WTC11 (cell line): ENCODE results near the gene DBH. TPM values are rescaled to one million over a fixed set of nuclear protein-coding genes. Genes with fewer than 3 reads are reported as not detected.

Experiments
- ATAC-seq: fragments of 200-7000 bp; cut with Tn5 transposase; 2 replicates; pipeline ENCODE4 v1.10.0; 2021; ENCODE audit warnings: mild to moderate bottlenecking, moderate library complexity
- CTCF ChIA-PET: fragments of 300-600 bp; sonication (Branson Sonifier 250); formaldehyde crosslinking; loops from one replicate; lab custom pipeline; 2021; ENCODE audit warnings: antibody characterized with exemption; lab: Charles Lee
- POLR2A ChIA-PET: fragments of 350-600 bp; sonication (Branson Sonifier 250); formaldehyde crosslinking; loops from one replicate; lab custom pipeline; 2021; ENCODE audit warnings: antibody characterized with exemption; lab: Charles Lee
- DNase-seq: peaks from one replicate; pipeline ENCODE4 v3.0.0; 2021; ENCODE audit warnings: low spot score
- H3K27ac Mint-ChIP-seq: 2 replicates; pipeline ENCODE4 v1.8.0; 2021; ENCODE audit warnings: mixed read lengths
- H3K27me3 Mint-ChIP-seq: 2 replicates; pipeline ENCODE4 v1.8.0; 2021; ENCODE audit warnings: low read depth, mild to moderate bottlenecking, moderate library complexity, mixed read lengths
- H3K36me3 Mint-ChIP-seq: 2 replicates; pipeline ENCODE4 v1.8.0; 2021; ENCODE audit warnings: mixed read lengths
- H3K4me1 Mint-ChIP-seq: 2 replicates; pipeline ENCODE4 v1.8.0; 2022; ENCODE audit warnings: mixed read lengths
- H3K4me3 Mint-ChIP-seq: 2 replicates; pipeline ENCODE4 v1.8.0; 2021; ENCODE audit warnings: mild to moderate bottlenecking, moderate library complexity, mixed read lengths
- H3K9me3 Mint-ChIP-seq: 2 replicates; pipeline ENCODE4 v1.8.0; 2021; ENCODE audit warnings: mixed read lengths
- ARID4B ChIP-seq: sonication (generic); formaldehyde crosslinking; IDR thresholded peaks from 2 replicates; pipeline ENCODE4 v1.8.0; 2023; ENCODE audit warnings: missing genetic modification reagents, mild to moderate bottlenecking, borderline replicate concordance
- ATF3 ChIP-seq: sonication (generic); formaldehyde crosslinking; conservative IDR thresholded peaks from 2 replicates; pipeline ENCODE4 v1.8.1; 2022; ENCODE audit warnings: mild to moderate bottlenecking, missing genetic modification reagents
- ATF6 ChIP-seq: sonication (generic); formaldehyde crosslinking; IDR thresholded peaks from 2 replicates; pipeline ENCODE4 v1.8.1; 2023; ENCODE audit warnings: mild to moderate bottlenecking, missing genetic modification reagents
- GABPB1 ChIP-seq: sonication (generic); formaldehyde crosslinking; IDR thresholded peaks from 2 replicates; pipeline ENCODE4 v1.8.1; 2023; ENCODE audit warnings: mild to moderate bottlenecking, missing genetic modification reagents
- GRHL2 ChIP-seq: fragments of 250-450 bp; sonication (Bioruptor Pico); IDR thresholded peaks from 2 replicates; pipeline ENCODE4 v1.8.0; 2022; ENCODE audit warnings: mild to moderate bottlenecking, moderate library complexity; ENCODE audit not compliant: insufficient replicate concordance, severe bottlenecking
- HMGXB4 ChIP-seq: sonication (generic); formaldehyde crosslinking; IDR thresholded peaks from 2 replicates; pipeline ENCODE4 v1.8.1; 2023; ENCODE audit warnings: mild to moderate bottlenecking, moderate library complexity, missing genetic modification reagents
- SMAD4 ChIP-seq: sonication (generic); formaldehyde crosslinking; IDR thresholded peaks from 2 replicates; pipeline ENCODE4 v1.8.0; 2022; ENCODE audit warnings: mild to moderate bottlenecking, missing genetic modification reagents
- SP1 ChIP-seq: sonication (generic); formaldehyde crosslinking; conservative IDR thresholded peaks from 2 replicates; pipeline ENCODE4 v1.8.1; 2022; ENCODE audit warnings: missing genetic modification reagents
- TEAD1 ChIP-seq: sonication (generic); formaldehyde crosslinking; IDR thresholded peaks from 2 replicates; pipeline ENCODE4 v1.8.0; 2022; ENCODE audit warnings: mild to moderate bottlenecking, missing genetic modification reagents
- TP53 ChIP-seq: sonication (generic); formaldehyde crosslinking; IDR thresholded peaks from 2 replicates; pipeline ENCODE4 v1.8.1; 2023; ENCODE audit warnings: mild to moderate bottlenecking, missing genetic modification reagents
- USF1 ChIP-seq: sonication (generic); formaldehyde crosslinking; IDR thresholded peaks from 2 replicates; pipeline ENCODE4 v1.8.0; 2022; ENCODE audit warnings: mild to moderate bottlenecking, missing genetic modification reagents
- ZMAT4 ChIP-seq: fragments of 250-450 bp; sonication (Bioruptor Pico); IDR thresholded peaks from 2 replicates; pipeline ENCODE4 v1.9.0; 2021; ENCODE audit warnings: mild to moderate bottlenecking
- ZNF121 ChIP-seq: sonication (generic); formaldehyde crosslinking; IDR thresholded peaks from 2 replicates; pipeline ENCODE4 v1.8.0; 2023; ENCODE audit warnings: missing genetic modification reagents
- ZNF423 ChIP-seq: fragments of 250-450 bp; sonication (Bioruptor Pico); IDR thresholded peaks from 2 replicates; pipeline ENCODE4 v2.1.2; 2022; ENCODE audit warnings: mild to moderate bottlenecking, moderate library complexity
- ZNF512 ChIP-seq: sonication (generic); formaldehyde crosslinking; IDR thresholded peaks from 2 replicates; pipeline ENCODE4 v1.8.1; 2022; ENCODE audit warnings: missing genetic modification reagents, borderline replicate concordance
- total RNA-seq: library from RNA; stranded (reverse); gene quantifications from 3 replicates; pipeline ENCODE4 v1.2.3, GENCODE V29; 2021

DBH gene
- total RNA-seq, 1 experiment from 2014 or later = 0.24 TPM

GRCh38 chr9:133628766-133629165 lies 7.4 kb upstream of the DBH start (continued):
- no peak for TF ChIP-seq HMGXB4
- TF ChIP-seq TEAD1 (CRISPR knock-in tag) = no peak

GRCh38 chr9:133629221-133630110 lies 6.7 kb upstream of the DBH start:
- Mint-ChIP-seq H3K36me3 (peaks cover 7% of the 10 kb centered on the region), H3K4me3 (no peak overlapping the region), H3K27me3 (peaks cover 9% of the 10 kb centered on the region; the same call in 1 of the 2 replicates), H3K4me1 (peaks cover 14% of the 10 kb centered on the region), H3K9me3 (peaks cover 28% of the 10 kb centered on the region), H3K27ac (no peak overlapping the region)
- ChIA-PET CTCF (no interaction called here), POLR2A (no interaction called here)
- no peak for ATAC-seq
- no peak for TF ChIP-seq ARID4B (CRISPR knock-in tag)
- TF ChIP-seq ZNF512 (CRISPR knock-in tag) = no peak
- no peak for TF ChIP-seq SP1 (CRISPR knock-in tag)
- no peak for TF ChIP-seq TP53 (CRISPR knock-in tag)
- TF ChIP-seq GRHL2 (CRISPR knock-in tag) = no peak
- TF ChIP-seq ATF6 (CRISPR knock-in tag) = no peak
- TF ChIP-seq ZNF423 (CRISPR knock-in tag) = no peak
- no peak for TF ChIP-seq ZNF121
- no peak for TF ChIP-seq USF1 (CRISPR knock-in tag)
- TF ChIP-seq ATF3 = no peak
- no peak for TF ChIP-seq ZMAT4 (CRISPR knock-in tag)
- TF ChIP-seq GABPB1 (CRISPR knock-in tag) = no peak
- no peak for TF ChIP-seq SMAD4 (CRISPR knock-in tag)
- no peak for DNase-seq
